Measurements from ENCODE around the gene AKAP9.
"Not testable (repeated sequence)": the region's sequence is repeated elsewhere in the genome, so short reads cannot be mapped to it uniquely, and the experiment has no call there.

AKAP9 gene

DNA sequence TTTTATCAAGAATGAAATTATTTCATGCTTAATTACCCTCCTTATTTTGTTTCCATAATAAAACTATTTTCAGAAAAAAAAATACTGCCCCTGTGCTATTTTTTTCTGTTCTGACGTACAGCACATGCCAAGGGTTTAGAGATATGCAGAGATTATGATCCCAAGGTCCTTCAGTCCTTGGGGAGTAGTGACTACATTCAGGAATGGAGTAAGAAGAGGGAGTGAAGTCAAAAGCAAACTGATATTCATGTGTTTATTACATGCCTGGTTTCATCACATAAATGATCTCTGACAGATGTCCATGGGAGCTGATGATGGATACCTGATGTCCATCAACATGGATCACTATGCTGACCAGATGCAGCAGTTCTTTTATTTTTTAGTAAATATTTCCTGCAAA is 17.2 kb downstream of the AKAP9 start:
- H3K4me3 ChIP-seq (ENCODE audit: low read depth, low read length), result no peak overlapping the region
- no peak for DNase-seq (ENCODE audit: low read depth)
- TF ChIP-seq, protein P1, sequence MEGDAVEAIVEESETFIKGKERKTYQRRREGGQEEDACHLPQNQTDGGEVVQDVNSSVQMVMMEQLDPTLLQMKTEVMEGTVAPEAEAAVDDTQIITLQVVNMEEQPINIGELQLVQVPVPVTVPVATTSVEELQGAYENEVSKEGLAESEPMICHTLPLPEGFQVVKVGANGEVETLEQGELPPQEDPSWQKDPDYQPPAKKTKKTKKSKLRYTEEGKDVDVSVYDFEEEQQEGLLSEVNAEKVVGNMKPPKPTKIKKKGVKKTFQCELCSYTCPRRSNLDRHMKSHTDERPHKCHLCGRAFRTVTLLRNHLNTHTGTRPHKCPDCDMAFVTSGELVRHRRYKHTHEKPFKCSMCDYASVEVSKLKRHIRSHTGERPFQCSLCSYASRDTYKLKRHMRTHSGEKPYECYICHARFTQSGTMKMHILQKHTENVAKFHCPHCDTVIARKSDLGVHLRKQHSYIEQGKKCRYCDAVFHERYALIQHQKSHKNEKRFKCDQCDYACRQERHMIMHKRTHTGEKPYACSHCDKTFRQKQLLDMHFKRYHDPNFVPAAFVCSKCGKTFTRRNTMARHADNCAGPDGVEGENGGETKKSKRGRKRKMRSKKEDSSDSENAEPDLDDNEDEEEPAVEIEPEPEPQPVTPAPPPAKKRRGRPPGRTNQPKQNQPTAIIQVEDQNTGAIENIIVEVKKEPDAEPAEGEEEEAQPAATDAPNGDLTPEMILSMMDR (IDR thresholded peaks at IDR 0.05; ENCODE audit: insufficient read depth, low read depth, low read length, missing control alignments), result no peak

DNA sequence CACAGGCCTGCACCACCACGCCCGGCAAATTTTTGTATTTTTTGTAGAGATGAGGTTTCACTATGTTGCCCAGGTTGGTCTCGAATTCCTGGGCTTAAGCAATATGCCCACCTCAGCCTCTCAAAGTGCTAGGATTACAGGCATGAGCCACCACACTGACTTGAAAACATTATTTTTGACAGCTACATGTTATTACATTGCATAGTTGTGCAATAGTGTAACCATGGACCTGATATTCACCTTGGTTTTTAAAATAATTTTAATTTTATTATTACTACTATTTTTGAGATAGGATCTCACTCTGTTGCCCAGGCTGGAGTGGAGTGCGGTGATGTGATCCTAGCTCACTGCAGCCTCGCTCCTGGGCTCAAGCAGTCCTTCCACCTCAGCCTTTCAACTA is 18.4 kb downstream of the AKAP9 start:
- no peak for DNase-seq (ENCODE audit: low read depth)
- TF ChIP-seq, protein P1 (IDR thresholded peaks at IDR 0.05; ENCODE audit: insufficient read depth, low read depth, low read length, missing control alignments), result no peak
- H3K4me3 ChIP-seq (ENCODE audit: low read depth, low read length), result no peak overlapping the region

DNA sequence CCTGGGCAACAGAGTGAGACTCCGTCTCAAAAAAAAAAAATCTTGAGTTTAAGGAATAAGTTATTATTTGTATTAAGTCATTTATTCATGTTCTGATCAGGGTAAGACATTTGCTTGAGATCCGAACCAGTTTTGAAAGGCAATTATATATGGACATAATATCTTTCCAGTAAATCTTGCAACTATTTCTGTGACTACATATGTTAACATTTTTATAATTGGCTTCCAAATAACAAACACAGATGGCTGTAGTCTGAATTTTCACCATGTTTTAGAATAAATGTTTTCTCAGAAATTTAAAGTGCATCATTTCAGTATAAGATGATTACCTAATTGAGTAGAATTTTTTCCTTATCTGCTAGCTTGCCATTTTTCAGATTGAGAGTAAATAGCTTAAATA is 21.2 kb downstream of the AKAP9 start:
- TF ChIP-seq, protein P1 (IDR thresholded peaks at IDR 0.05; ENCODE audit: insufficient read depth, low read depth, low read length, missing control alignments), result no peak
- H3K4me3 ChIP-seq (ENCODE audit: low read depth, low read length), result no peak overlapping the region
- DNase-seq (ENCODE audit: low read depth), result no peak

DNA sequence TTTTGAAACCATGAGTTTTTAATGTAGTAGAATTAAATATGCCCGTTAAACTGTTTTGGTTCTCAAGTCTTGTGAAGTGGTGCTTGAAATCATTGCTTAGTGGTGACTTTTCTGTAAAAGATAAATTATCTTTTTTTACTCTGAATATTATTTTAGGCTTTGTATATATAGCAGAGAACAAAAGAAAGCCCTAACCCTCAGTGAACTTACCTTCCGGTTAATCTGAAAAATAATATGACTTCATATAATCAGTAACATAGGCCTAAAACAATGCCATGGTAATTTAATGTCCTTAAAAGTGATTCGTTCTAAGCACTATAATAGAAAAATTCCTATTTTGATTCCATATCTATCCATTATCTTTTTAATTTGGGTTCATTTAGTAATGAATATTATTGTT is 21.8 kb downstream of the AKAP9 start:
- no peak for DNase-seq (ENCODE audit: low read depth)
- H3K4me3 ChIP-seq (ENCODE audit: low read depth, low read length), result no peak overlapping the region
- TF ChIP-seq, protein P1 (IDR thresholded peaks at IDR 0.05; ENCODE audit: insufficient read depth, low read depth, low read length, missing control alignments), result no peak

DNA sequence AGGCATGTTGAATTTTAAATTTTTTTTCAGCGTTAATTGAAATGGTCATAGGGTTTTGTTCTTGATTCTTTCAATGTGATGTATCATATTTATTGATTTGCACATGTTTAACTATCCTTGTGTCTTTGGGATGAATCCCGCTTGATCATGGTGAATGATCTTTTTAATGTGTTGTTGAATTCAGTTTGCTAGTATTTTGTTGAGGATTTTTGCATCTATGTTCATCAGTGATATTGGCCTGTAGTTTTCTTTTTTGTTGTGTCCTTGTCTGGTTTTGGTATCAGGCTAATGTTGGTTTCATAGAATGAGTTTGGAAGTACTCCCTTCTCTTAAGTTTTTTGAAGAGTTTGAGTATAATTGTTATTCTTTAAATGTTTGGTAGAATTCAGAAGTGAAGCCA is 26.9 kb downstream of the AKAP9 start:
- DNase-seq (ENCODE audit: low read depth); H3K4me3 ChIP-seq (ENCODE audit: low read depth, low read length): not testable (repeated sequence)

DNA sequence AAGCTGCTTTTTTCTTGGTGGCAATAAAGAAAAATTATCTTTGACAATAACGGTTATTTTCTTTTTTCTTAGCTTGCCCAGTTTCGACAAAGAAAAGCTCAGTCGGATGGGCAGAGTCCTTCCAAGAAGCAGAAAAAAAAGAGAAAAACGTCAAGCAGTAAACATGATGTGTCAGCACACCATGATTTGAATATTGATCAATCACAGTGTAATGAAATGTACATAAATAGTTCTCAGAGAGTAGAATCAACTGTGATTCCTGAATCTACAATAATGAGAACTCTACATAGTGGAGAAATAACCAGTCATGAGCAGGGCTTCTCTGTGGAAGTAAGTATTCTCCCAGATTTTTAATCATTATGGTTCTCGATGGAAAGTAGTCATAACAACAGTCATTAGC is 33.0 kb downstream of the AKAP9 start:
- TF ChIP-seq, protein P1 (IDR thresholded peaks at IDR 0.05; ENCODE audit: insufficient read depth, low read depth, low read length, missing control alignments), result no peak
- no peak for DNase-seq (ENCODE audit: low read depth)
- no peak overlapping the region for H3K4me3 ChIP-seq (ENCODE audit: low read depth, low read length)

DNA sequence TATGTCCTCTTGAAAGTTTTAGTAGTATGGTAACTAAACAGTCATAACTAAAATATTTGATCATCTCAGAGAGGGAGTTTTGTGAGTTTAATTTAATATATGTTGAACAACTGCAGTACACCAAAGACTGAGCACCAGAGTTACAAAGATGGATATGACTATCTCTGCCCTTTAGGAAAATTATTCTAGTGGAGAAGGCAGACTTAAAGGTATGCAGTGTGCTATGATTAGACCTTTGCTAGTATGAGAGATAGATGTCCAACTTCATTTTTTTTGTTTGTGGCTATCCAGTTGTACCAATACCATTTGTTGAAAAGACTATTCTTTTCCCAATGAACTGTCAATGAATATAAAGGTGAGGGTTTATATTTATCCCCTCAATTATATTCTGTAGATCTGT is 33.4 kb downstream of the AKAP9 start:
- no peak overlapping the region for H3K4me3 ChIP-seq (ENCODE audit: low read depth, low read length)
- TF ChIP-seq, protein P1 (IDR thresholded peaks at IDR 0.05; ENCODE audit: insufficient read depth, low read depth, low read length, missing control alignments), result no peak
- DNase-seq (ENCODE audit: low read depth), result no peak

DNA sequence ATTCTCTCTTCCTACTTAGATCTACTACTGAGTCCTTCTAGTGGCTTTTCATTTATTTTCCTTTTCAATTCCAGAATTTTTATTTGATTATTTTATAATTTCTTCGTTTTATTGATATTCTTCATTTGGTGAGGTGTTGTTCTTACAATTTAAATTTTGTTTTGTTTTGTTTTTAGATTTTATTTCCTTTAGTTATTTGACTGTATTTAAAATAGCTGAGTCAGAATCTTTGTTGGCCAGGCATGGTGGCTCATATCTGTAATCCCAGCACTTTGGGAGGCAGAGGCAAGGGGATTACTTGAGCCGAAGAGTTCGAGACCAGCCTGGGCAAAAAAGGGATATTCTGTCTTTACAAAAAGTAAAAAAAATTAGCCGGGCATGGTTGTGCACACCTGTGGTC is 36.1 kb downstream of the AKAP9 start:
- no peak for DNase-seq (ENCODE audit: low read depth)
- no peak overlapping the region for H3K4me3 ChIP-seq (ENCODE audit: low read depth, low read length)
- TF ChIP-seq, protein P1 (IDR thresholded peaks at IDR 0.05; ENCODE audit: insufficient read depth, low read depth, low read length, missing control alignments), result no peak

Data from GM12865 (cell line).